GM23338 (cell line): ENCODE data around the gene HLCS. TPM values are rescaled to one million over a fixed set of nuclear protein-coding genes. Genes with fewer than 3 reads are reported as not detected.

ENCODE experiments used
- ATAC-seq: fragments of 200-7000 bp; cut with Tn5 transposase; 3 replicates; pipeline ENCODE4 v1.9.1; 2020
- DNase-seq: peaks from one replicate; pipeline ENCODE4 v3.0.0-alpha.2; 2015; ENCODE audit warnings: low spot score
- H2AFZ ChIP-seq: fragments of 200-600 bp; sonication (generic); 2 replicates; pipeline ENCODE4 v1.8.0; 2016; ENCODE audit warnings: antibody characterized with exemption, mild to moderate bottlenecking, moderate library complexity
- H3F3A ChIP-seq: fragments of 200-600 bp; sonication (generic); replicated peaks from 2 replicates; pipeline ENCODE4 v1.8.0; 2017; ENCODE audit warnings: antibody characterized with exemption, mixed run types, low read depth
- H3K27ac ChIP-seq: fragments of 200-600 bp; sonication (generic); 2 replicates; pipeline ENCODE4 v1.6.1; 2016; ENCODE audit warnings: low read depth
- H3K27me3 ChIP-seq: fragments of 200-600 bp; sonication (generic); 2 replicates; pipeline ENCODE4 v1.8.0; 2016; ENCODE audit warnings: mild to moderate bottlenecking, mixed run types, moderate library complexity; ENCODE audit not compliant: insufficient read depth
- H3K36me3 ChIP-seq: fragments of 200-600 bp; sonication (generic); 2 replicates; pipeline ENCODE4 v1.8.0; 2016; ENCODE audit warnings: mild to moderate bottlenecking; ENCODE audit not compliant: insufficient read depth
- H3K4me1 ChIP-seq: fragments of 200-600 bp; sonication (generic); 2 replicates; pipeline ENCODE4 v1.8.0; 2016; ENCODE audit warnings: mild to moderate bottlenecking, moderate library complexity; ENCODE audit not compliant: insufficient read depth
- H3K4me2 ChIP-seq: fragments of 200-600 bp; sonication (generic); 2 replicates; pipeline ENCODE4 v1.7.1; 2017; ENCODE audit warnings: mixed run types
- H3K4me3 ChIP-seq: fragments of 200-600 bp; sonication (generic); 2 replicates; pipeline ENCODE4 v1.6.1; 2016; ENCODE audit warnings: mixed run types
- H3K79me2 ChIP-seq: fragments of 200-600 bp; sonication (generic); replicated peaks from 2 replicates; pipeline ENCODE4 v1.8.0; 2017; ENCODE audit warnings: mild to moderate bottlenecking; ENCODE audit not compliant: insufficient read depth
- H3K9me2 ChIP-seq: fragments of 200-600 bp; sonication (generic); 2 replicates; pipeline ENCODE4 v1.8.0; 2017; ENCODE audit not compliant: insufficient read depth
- H4K20me1 ChIP-seq: fragments of 200-600 bp; sonication (generic); replicated peaks from 2 replicates; pipeline ENCODE4 v1.8.0; 2017; ENCODE audit warnings: mild to moderate bottlenecking; ENCODE audit not compliant: insufficient read depth
- H3K27ac Mint-ChIP-seq: 2 replicates; pipeline ENCODE4 v1.8.0; 2020; ENCODE audit warnings: inconsistent platforms, mild to moderate bottlenecking, moderate library complexity, mixed read lengths
- H3K27me3 Mint-ChIP-seq: 3 replicates; pipeline ENCODE4 v1.8.0; 2022; ENCODE audit warnings: low read depth, mild to moderate bottlenecking, moderate library complexity, mixed read lengths, inconsistent platforms; ENCODE audit not compliant: insufficient read depth, poor library complexity
- H3K36me3 Mint-ChIP-seq: 3 replicates; pipeline ENCODE4 v1.8.0; 2021; ENCODE audit warnings: low read depth, mild to moderate bottlenecking, inconsistent platforms, moderate library complexity, mixed read lengths
- H3K4me1 Mint-ChIP-seq: 3 replicates; pipeline ENCODE4 v1.8.0; 2020; ENCODE audit warnings: mild to moderate bottlenecking, inconsistent platforms, mixed read lengths
- H3K4me3 Mint-ChIP-seq: 3 replicates; pipeline ENCODE4 v1.8.0; 2021; ENCODE audit warnings: moderate library complexity, mild to moderate bottlenecking, inconsistent platforms, mixed read lengths
- H3K9me3 Mint-ChIP-seq: 3 replicates; pipeline ENCODE4 v1.8.0; 2020; ENCODE audit warnings: moderate library complexity, mild to moderate bottlenecking, inconsistent platforms, mixed read lengths
- CREB1 ChIP-seq: fragments of 250-450 bp; sonication (Bioruptor Pico); IDR thresholded peaks from 2 replicates; pipeline ENCODE4 v1.5.0; 2020; ENCODE audit warnings: low read depth, mild to moderate bottlenecking, moderate library complexity
- CTCF ChIP-seq, 2 experiments: fragments of 200-600 bp in 1 of 2; sonication (generic) in 1 of 2; conservative IDR thresholded peaks; 2 replicates each; pipeline versions ENCODE4 v1.5.1 to v1.6.1; 2016 to 2017; ENCODE audit warnings: antibody characterized with exemption in 2 of 2, low read depth in 2 of 2, mild to moderate bottlenecking in 2 of 2, moderate library complexity in 1 of 2
- ETS1 ChIP-seq: IDR thresholded peaks from 2 replicates; pipeline ENCODE4 v1.6.1; 2016; ENCODE audit warnings: antibody characterized with exemption
- EZH2 ChIP-seq: fragments of 200-600 bp; sonication (generic); IDR thresholded peaks from one replicate; pipeline ENCODE4 v1.8.0; 2017; ENCODE audit warnings: antibody characterized with exemption, mild to moderate bottlenecking, low read depth; ENCODE audit not compliant: unreplicated experiment
- JUNB ChIP-seq: IDR thresholded peaks from one replicate; pipeline ENCODE4 v1.6.1; 2016; ENCODE audit warnings: antibody characterized with exemption; ENCODE audit not compliant: unreplicated experiment
- NANOG ChIP-seq: IDR thresholded peaks from 2 replicates; pipeline ENCODE4 v1.6.1; 2016; ENCODE audit warnings: antibody characterized with exemption, borderline replicate concordance
- REST ChIP-seq: IDR thresholded peaks from one replicate; pipeline ENCODE4 v1.6.1; 2018; ENCODE audit warnings: antibody characterized with exemption; ENCODE audit not compliant: unreplicated experiment
- STAT1 ChIP-seq: IDR thresholded peaks from one replicate; pipeline ENCODE4 v1.6.1; 2016; ENCODE audit warnings: antibody characterized with exemption; ENCODE audit not compliant: unreplicated experiment
- ZNF114 ChIP-seq: fragments of 250-450 bp; sonication (Bioruptor Pico); IDR thresholded peaks from 2 replicates; pipeline ENCODE4 v1.5.0; 2020; ENCODE audit warnings: mild to moderate bottlenecking, moderate library complexity
- polyA plus RNA-seq: library from polyadenylated mRNA; unstranded; fragments of >200 nt; fragmentation: Nextera tagmentation; extraction: Ambion mirVana; gene quantifications from 2 replicates; pipeline ENCODE4 v1.2.1, GENCODE V29; 2016
- total RNA-seq: library from RNA; depleted of rRNA; stranded (reverse); fragments of >200 nt; shearing (Covaris generic); gene quantifications from 2 replicates; pipeline ENCODE4 v1.2.3, GENCODE V29; 2014

Gene HLCS
- total and polyA plus RNA-seq, 2 experiments from 2014 or later = 6.1 to 14.7 TPM

DNA sequence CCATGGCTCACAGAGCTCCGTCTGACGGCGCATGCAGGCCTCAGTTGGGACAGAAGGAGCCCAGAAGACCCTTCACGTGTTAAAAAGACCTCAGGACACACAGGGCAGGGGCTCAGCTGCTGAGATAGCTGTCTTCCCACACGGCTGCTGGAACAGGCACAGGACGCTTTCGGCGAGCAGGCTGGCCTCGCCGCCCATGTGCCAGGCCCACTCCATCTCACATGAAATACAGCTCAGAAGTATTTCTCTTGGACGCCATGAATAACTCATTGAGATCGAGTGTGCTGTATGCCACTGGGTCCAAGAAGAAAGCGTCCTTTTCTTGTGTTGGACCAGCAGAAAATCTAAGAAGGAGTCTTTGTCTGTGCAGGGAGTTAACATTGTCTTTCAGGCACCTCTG lies 198.0 kb downstream of the HLCS start:
- H3K27ac ChIP-seq = no peak overlapping the region
- H3K4me1 ChIP-seq = no peaks in the 10 kb centered on the region
- DNase-seq = no peak
- peaks cover 17% of the 10 kb centered on the region for H3K4me1 Mint-ChIP-seq
- no peak overlapping the region for H2AFZ ChIP-seq
- no peak overlapping the region for H3K4me3 ChIP-seq
- no peak for TF ChIP-seq CREB1 (CRISPR knock-in tag)
- no peak for TF ChIP-seq ETS1
- no peak for TF ChIP-seq EZH2
- TF ChIP-seq STAT1 = no peak
- TF ChIP-seq REST = no peak
- no peak for TF ChIP-seq NANOG
- TF ChIP-seq CTCF (conservative IDR thresholded peaks at IDR 0.05; ENCODE audit: low read depth in 2 of 2) = no peak
- no peak for TF ChIP-seq JUNB
- no peaks in the 10 kb centered on the region for H3K27me3 ChIP-seq
- H3K9me2 ChIP-seq = no peaks in the 10 kb centered on the region
- no peaks in the 10 kb centered on the region for H3K36me3 Mint-ChIP-seq
- no peak for ATAC-seq
- H3K79me2 ChIP-seq = no peaks in the 10 kb centered on the region
- no peaks in the 10 kb centered on the region for H3F3A ChIP-seq
- H4K20me1 ChIP-seq = no peaks in the 10 kb centered on the region
- H3K27me3 Mint-ChIP-seq = peaks cover 2% of the 10 kb centered on the region
- H3K4me3 Mint-ChIP-seq = no peak overlapping the region
- no peak overlapping the region for H3K27ac Mint-ChIP-seq
- H3K4me2 ChIP-seq = no peak overlapping the region
- H3K36me3 ChIP-seq = no peaks in the 10 kb centered on the region
- no peaks in the 10 kb centered on the region for H3K9me3 Mint-ChIP-seq

DNA sequence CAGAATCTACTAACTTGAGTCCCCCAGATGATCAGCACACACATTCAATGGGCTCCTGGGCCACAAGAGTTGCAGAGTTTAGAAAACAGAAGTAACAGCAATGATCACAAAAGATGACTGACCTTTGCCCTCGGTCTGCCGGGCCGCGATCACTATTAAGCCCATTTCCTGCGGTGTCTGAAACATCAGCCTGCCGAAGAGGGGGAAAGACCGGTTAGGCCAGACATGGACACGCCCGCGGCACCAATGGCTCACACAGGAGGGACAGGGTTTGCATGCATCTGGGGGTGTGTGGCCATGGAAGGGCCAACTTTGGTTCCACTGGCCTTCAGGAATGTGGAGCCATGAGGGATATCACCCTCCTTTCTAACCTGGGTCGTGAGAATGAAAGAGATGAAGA lies 199.4 kb downstream of the HLCS start:
- ATAC-seq (no peak), DNase-seq (no peak)
- Mint-ChIP-seq H3K27ac (peak overlapping the region; percentile 32; the same call in 1 of the 2 replicates), H3K9me3 (no peaks in the 10 kb centered on the region), H3K4me3 (no peak overlapping the region), H3K27me3 (peaks cover 4% of the 10 kb centered on the region), H3K36me3 (no peaks in the 10 kb centered on the region), H3K4me1 (peaks cover 17% of the 10 kb centered on the region)
- Histone ChIP-seq H3K9me2 (no peaks in the 10 kb centered on the region), H3K36me3 (no peaks in the 10 kb centered on the region), H3K27me3 (no peaks in the 10 kb centered on the region), H3K79me2 (no peaks in the 10 kb centered on the region), H3F3A (no peaks in the 10 kb centered on the region), H3K4me1 (no peaks in the 10 kb centered on the region), H3K27ac (no peak overlapping the region), H4K20me1 (no peaks in the 10 kb centered on the region), H3K4me3 (no peak overlapping the region), H2AFZ (no peak overlapping the region), H3K4me2 (no peak overlapping the region)
- TF ChIP-seq NANOG (no peak), JUNB (no peak), ZNF114 (CRISPR knock-in tag) (no peak), STAT1 (no peak), EZH2 (no peak), REST (no peak), CREB1 (CRISPR knock-in tag) (no peak), CTCF (conservative IDR thresholded peaks at IDR 0.05; ENCODE audit: low read depth in 2 of 2) (no peak)
